Measurements from ENCODE around the gene NEUROD4.

The NEUROD4 gene

DNA sequence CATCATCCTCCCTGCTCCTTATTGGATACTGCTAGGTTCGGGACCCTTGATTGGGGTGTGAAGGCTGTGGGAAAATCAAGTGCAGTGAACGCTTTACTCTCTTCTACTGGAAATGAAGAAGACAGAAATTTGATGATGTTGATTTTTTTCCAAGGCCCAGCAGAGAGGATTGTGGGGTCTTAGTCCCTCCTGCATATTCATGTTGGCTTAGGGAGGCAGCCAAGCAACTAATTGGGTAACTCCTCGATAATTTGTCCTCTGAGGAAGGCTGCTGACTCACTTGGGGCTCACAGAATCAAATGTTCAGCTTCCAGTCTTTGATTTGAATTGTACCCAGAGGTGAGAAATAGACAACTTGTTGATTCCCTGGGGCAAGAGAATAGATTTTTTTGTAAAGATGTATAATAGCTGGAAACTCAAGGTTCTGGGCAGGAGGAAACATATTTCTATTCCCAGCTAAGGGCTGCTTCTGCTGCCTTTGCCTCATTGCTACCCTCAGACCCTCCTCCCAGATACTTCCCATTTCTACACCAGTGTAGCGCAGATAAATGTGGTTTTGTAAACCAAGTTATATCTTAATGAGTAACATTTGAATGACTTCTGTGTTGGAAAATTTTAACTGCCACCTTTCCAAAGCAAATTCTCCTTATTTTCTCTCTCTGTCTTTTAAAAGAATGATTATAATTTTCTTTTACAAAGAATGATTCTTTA, 21.7 kb downstream of the NEUROD4 start:
- TF ChIP-seq, protein P1, sequence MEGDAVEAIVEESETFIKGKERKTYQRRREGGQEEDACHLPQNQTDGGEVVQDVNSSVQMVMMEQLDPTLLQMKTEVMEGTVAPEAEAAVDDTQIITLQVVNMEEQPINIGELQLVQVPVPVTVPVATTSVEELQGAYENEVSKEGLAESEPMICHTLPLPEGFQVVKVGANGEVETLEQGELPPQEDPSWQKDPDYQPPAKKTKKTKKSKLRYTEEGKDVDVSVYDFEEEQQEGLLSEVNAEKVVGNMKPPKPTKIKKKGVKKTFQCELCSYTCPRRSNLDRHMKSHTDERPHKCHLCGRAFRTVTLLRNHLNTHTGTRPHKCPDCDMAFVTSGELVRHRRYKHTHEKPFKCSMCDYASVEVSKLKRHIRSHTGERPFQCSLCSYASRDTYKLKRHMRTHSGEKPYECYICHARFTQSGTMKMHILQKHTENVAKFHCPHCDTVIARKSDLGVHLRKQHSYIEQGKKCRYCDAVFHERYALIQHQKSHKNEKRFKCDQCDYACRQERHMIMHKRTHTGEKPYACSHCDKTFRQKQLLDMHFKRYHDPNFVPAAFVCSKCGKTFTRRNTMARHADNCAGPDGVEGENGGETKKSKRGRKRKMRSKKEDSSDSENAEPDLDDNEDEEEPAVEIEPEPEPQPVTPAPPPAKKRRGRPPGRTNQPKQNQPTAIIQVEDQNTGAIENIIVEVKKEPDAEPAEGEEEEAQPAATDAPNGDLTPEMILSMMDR (IDR thresholded peaks at IDR 0.05; ENCODE audit: low read depth, low read length, missing control alignments), result no peak
- no peak overlapping the region for H3K4me3 ChIP-seq (replicated peaks; ENCODE audit: low read depth, low read length)
- DNase-seq (ENCODE audit: extremely low read depth, low read depth), result no peak

DNA sequence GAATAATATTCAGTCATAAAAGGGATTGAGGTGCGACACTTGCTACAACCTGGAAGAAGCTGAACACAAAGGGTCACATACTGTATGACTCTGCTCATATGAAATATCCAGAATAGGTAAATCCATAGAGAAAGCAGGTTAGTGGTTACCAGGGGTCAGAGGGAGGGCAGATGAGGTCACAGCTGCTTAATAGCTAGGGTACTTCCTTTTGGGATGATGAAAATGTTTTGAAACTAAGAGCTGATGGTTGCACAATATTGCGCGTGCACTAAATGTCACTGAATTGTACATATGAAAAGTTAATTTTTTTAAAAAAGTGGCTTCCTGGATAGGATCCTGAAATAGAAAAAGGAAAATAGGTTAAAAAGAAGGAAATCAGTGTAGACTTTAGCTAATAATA, 23.8 kb downstream of the NEUROD4 start:
- no peak overlapping the region for H3K4me3 ChIP-seq (replicated peaks; ENCODE audit: low read depth, low read length)
- TF ChIP-seq, protein P1 (IDR thresholded peaks at IDR 0.05; ENCODE audit: low read depth, low read length, missing control alignments), result no peak
- no peak for DNase-seq (ENCODE audit: extremely low read depth, low read depth)

DNA sequence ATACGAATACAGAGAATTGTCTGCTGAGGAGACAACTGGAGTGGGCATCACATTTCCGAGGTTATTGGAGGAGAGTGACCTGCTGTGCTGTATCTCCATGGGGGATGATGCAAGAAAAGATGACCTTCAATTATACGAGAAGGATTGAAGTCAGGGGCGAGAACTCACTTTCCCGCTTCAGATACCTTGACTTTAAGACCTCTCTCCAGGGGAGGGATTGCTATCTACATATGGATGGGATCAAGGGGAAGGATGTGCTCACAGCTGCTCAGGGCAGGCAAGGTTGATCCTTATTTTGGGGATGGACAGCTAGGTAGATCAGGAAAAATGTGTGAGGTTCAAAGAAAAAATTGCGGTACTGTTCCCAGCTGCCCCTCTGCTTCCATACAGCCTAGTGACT, 24.4 kb downstream of the NEUROD4 start:
- no peak overlapping the region for H3K4me3 ChIP-seq (replicated peaks; ENCODE audit: low read depth, low read length)
- no peak for DNase-seq (ENCODE audit: extremely low read depth, low read depth)
- TF ChIP-seq, protein P1 (IDR thresholded peaks at IDR 0.05; ENCODE audit: low read depth, low read length, missing control alignments), result no peak

DNA sequence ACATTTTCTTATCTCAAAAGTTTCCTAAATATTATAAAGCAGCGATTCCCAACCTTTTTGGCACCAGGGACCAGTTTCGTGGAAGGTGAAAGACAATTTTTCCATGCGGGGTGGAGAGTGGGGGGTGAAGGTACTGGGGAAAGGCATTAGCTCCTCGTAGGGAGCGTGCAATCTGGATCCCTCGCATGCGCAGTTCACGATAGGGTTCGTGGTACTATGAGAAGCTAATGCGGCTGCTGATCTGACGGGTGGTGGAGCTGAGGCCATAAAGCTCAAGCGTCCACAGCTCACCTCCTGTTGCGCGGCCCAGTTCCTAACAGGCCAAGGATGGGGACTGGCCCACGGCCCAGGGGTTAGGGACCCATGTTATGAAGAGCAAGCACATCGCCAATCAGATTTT, 29.9 kb downstream of the NEUROD4 start:
- no peak for DNase-seq (ENCODE audit: extremely low read depth, low read depth)
- TF ChIP-seq, protein P1 (IDR thresholded peaks at IDR 0.05; ENCODE audit: low read depth, low read length, missing control alignments), result no peak

DNA sequence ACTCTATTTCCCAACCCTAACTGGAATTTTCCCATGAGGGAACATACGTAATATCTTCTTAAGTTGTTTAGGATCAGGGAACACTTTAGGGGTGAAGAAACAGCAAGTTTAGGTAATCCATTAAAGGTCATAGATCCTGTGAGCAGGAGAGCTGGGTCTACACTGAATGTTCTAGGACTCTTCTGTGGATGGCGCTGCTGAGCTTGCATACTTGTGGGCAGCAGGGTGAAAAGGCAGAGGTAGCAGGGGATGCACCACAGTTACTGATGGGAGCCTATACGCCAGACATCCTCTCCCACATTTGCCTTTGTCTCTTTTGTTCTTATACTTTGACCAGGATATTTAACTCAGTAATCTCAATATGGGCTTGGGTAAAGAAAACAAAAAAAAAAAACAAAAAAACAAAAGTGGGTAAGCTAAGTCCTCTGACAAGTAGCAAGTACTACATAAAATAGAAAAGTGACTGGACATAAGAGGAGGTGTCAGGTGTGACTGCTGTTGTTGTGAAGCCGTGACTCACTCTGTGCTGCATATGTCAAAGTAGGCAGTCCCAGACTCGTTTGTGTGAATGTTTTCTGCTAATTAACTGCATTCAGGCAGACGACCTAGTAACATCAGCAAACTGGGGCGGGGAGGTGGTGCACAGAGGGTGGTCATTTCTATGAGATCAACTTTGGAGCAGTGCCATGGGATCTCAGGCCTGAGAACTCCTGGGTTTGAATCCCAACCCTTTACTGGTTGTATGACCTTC, 31.6 kb downstream of the NEUROD4 start:
- no peak overlapping the region for H3K4me3 ChIP-seq (replicated peaks; ENCODE audit: low read depth, low read length)
- no peak for DNase-seq (ENCODE audit: extremely low read depth, low read depth)
- TF ChIP-seq, protein P1 (IDR thresholded peaks at IDR 0.05; ENCODE audit: low read depth, low read length, missing control alignments), result no peak

More for the DNA sequence above, 29.9 kb downstream of the NEUROD4 start:
- H3K4me3 ChIP-seq (replicated peaks; ENCODE audit: low read depth, low read length), result no peak overlapping the region

DNA sequence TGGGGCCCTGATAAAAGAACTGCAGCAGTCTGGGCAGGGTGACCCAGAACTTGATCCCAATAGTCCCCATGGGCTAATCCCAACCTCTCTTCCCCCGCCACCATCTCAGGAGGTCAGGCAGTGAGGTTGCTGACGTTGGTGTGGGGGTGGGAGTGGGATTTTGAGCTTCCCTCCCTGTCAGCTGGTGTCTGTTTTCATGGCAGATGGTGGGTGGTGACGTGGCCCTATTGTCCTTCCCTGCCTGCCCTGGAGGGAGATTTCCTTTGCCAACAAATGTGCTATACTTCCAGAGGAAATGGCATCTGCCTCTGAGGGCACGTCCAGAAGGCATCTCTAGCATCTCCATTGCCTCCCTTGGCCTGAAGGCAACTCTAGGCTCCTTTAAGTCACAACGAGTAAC, 37.7 kb downstream of the NEUROD4 start:
- H3K4me3 ChIP-seq (replicated peaks; ENCODE audit: low read depth, low read length), result no peak overlapping the region
- TF ChIP-seq, protein P1 (IDR thresholded peaks at IDR 0.05; ENCODE audit: low read depth, low read length, missing control alignments), result no peak
- DNase-seq (ENCODE audit: extremely low read depth, low read depth), result no peak

Measured in HFF-Myc (cell line).